OCI-LY3 (cell line): ENCODE measurements around the gene ZFTA.

Source experiments
- H2AFZ ChIP-seq: fragments of 200-600, 300-600 bp; shearing (Covaris generic); 2 replicates; pipeline ENCODE4 v1.6.0; 2014; ENCODE audit warnings: antibody characterized with exemption, low read depth, low read length
- H3K27ac ChIP-seq: fragments of 200-600, 300-600 bp; sonication (generic); 2 replicates; pipeline ENCODE4 v1.5.1; 2014; ENCODE audit warnings: mild to moderate bottlenecking, low read length, moderate library complexity, mixed read lengths
- H3K27me3 ChIP-seq: fragments of 200-600, 300-600 bp; sonication (generic); 2 replicates; pipeline ENCODE4 v1.6.1; 2014; ENCODE audit warnings: low read depth, low read length, mixed read lengths
- H3K36me3 ChIP-seq: fragments of 200-600, 300-600 bp; sonication (generic); replicated peaks from 2 replicates; pipeline ENCODE3; 2014; ENCODE audit warnings: low read depth, low read length, mixed read lengths
- H3K4me1 ChIP-seq: fragments of 300-600, 200-600 bp; sonication (generic); 2 replicates; pipeline ENCODE4 v1.6.1; 2014; ENCODE audit warnings: low read length, mixed read lengths
- H3K4me2 ChIP-seq: fragments of 200-600, 300-600 bp; sonication (generic); 2 replicates; pipeline ENCODE4 v1.6.1; 2014; ENCODE audit warnings: low read length, mixed read lengths
- H3K4me3 ChIP-seq: fragments of 300-600, 200-600 bp; sonication (generic); 2 replicates; pipeline ENCODE4 v1.5.1; 2014; ENCODE audit warnings: antibody characterized with exemption, mild to moderate bottlenecking, low read length, moderate library complexity
- H3K79me2 ChIP-seq: fragments of 300-600, 200-600 bp; shearing (Covaris generic); 2 replicates; pipeline ENCODE4 v1.6.1; 2014; ENCODE audit warnings: mild to moderate bottlenecking, low read length, mixed read lengths
- H3K9ac ChIP-seq: fragments of 300-600, 200-600 bp; shearing (Covaris generic); 2 replicates; pipeline ENCODE4 v1.6.0; 2014; ENCODE audit warnings: mild to moderate bottlenecking, low read length, moderate library complexity
- H3K9me3 ChIP-seq: fragments of 200-600, 300-600 bp; shearing (Covaris generic); 2 replicates; pipeline ENCODE4 v1.6.1; 2014; ENCODE audit warnings: low read length, mixed read lengths; ENCODE audit not compliant: insufficient read depth
- H4K20me1 ChIP-seq: fragments of 200-600, 300-600 bp; sonication (generic); 2 replicates; pipeline ENCODE4 v1.6.1; 2016; ENCODE audit warnings: low read length, mixed read lengths; ENCODE audit not compliant: insufficient read depth
- CTCF ChIP-seq: fragments of 200-600, 300-600 bp; sonication (generic); IDR thresholded peaks from 2 replicates; pipeline ENCODE4 v1.5.1; 2014; ENCODE audit warnings: antibody characterized with exemption, low read length, low read depth
- EZH2phosphoT487 ChIP-seq: fragments of 200-600 bp; shearing (Covaris generic); IDR thresholded peaks from 2 replicates; pipeline ENCODE4 v1.6.1; 2018; ENCODE audit warnings: antibody characterized with exemption, mixed run types, low read depth

Gene ZFTA

DNA sequence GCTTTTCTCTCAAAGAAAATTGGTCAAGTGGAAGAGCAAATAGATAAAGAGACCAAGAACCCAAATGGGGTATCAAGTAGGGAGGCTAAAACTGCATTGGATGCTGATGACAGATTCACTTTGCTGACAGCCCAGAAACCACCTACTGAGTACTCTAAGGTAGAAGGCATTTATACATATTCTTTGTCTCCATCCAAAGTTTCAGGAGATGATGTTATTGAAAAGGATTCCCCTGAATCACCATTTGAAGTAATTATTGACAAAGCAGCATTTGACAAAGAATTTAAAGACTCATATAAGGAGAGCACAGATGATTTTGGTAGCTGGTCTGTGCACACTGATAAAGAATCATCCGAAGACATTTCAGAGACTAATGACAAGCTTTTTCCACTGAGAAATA lies 49.6 kb downstream of the ZFTA start:
- TF ChIP-seq EZH2phosphoT487 (no peak), CTCF (no peak)
- no peak overlapping the region for H3K4me3 ChIP-seq
- H3K9ac ChIP-seq = no peak overlapping the region
- H4K20me1 ChIP-seq = peaks cover 10% of the 10 kb centered on the region; the same call in 1 of the 2 replicates
- no peaks in the 10 kb centered on the region for H3K4me1 ChIP-seq
- H3K36me3 ChIP-seq = no peaks in the 10 kb centered on the region
- H3K27ac ChIP-seq = no peak overlapping the region
- H3K9me3 ChIP-seq = no peaks in the 10 kb centered on the region
- H3K27me3 ChIP-seq = no peaks in the 10 kb centered on the region
- no peak overlapping the region for H2AFZ ChIP-seq
- no peak overlapping the region for H3K4me2 ChIP-seq
- no peaks in the 10 kb centered on the region for H3K79me2 ChIP-seq
